ENCODE results near the gene ANGEL1.

DNA sequence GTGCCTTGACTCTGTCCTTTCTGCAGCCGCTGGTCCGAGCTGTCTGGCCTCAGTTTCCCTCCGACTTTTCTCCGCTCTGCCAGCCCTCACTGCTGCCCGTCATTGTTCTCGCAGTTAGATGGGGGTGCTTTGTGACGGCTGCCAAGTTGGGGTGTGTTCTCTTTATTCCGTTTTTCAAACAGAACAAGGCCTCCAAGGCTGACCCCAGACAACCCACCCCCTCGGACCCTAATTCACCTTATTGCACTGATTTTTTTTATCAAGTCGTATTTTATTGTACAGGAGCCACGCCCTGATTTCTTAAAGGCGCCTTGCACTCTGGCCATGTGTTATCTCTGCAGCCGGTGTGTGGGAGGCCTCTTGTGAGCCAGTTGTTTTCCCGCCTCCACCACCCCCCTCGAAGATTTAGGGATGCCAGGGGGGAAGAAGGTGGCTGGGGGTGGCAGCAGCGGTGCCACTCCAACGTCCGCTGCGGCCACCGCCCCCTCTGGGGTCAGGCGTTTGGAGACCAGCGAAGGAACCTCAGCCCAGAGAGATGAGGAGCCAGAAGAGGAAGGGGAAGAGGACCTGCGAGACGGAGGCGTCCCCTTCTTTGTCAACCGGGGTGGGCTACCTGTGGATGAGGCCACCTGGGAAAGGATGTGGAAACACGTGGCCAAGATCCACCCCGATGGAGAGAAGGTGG lies 50.1 kb downstream of the ANGEL1 start:
- TF ChIP-seq GATA2 (IDR thresholded peaks at IDR 0.05; ENCODE audit: low read depth, low read length) (no peak), GATA3 (IDR thresholded peaks at IDR 0.05; ENCODE audit: low read depth, low read length) (no peak)

Measured in SH-SY5Y (cell line).